ENCODE results near the gene FADD.

GRCh38 chr11:70175236-70175698 lies 27.8 kb upstream of the FADD start:
- no peak for TF ChIP-seq CSRNP3 (CRISPR knock-in tag; IDR thresholded peaks at IDR 0.05)
- TF ChIP-seq RARB (CRISPR knock-in tag; IDR thresholded peaks at IDR 0.05), result no peak
- TF ChIP-seq PATZ1 (CRISPR knock-in tag; IDR thresholded peaks at IDR 0.05; ENCODE audit: borderline replicate concordance), result no peak
- no peak for TF ChIP-seq ZNF8 (CRISPR knock-in tag; IDR thresholded peaks at IDR 0.05)
- TF ChIP-seq ZFP30 (CRISPR knock-in tag; IDR thresholded peaks at IDR 0.05), result no peak
- TF ChIP-seq OSR1 (CRISPR knock-in tag; IDR thresholded peaks at IDR 0.05), result no peak
- TF ChIP-seq, protein P1, sequence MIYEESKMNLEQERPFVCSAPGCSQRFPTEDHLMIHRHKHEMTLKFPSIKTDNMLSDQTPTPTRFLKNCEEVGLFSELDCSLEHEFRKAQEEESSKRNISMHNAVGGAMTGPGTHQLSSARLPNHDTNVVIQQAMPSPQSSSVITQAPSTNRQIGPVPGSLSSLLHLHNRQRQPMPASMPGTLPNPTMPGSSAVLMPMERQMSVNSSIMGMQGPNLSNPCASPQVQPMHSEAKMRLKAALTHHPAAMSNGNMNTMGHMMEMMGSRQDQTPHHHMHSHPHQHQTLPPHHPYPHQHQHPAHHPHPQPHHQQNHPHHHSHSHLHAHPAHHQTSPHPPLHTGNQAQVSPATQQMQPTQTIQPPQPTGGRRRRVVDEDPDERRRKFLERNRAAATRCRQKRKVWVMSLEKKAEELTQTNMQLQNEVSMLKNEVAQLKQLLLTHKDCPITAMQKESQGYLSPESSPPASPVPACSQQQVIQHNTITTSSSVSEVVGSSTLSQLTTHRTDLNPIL (CRISPR knock-in tag; IDR thresholded peaks at IDR 0.05; ENCODE audit: low read depth), result no peak
- no peak for TF ChIP-seq ARNTL (CRISPR knock-in tag; IDR thresholded peaks at IDR 0.05; ENCODE audit: borderline replicate concordance, low read depth)
- TF ChIP-seq ZNF70 (CRISPR knock-in tag; IDR thresholded peaks at IDR 0.05), result no peak
- no peak for TF ChIP-seq TSHZ2 (CRISPR knock-in tag; IDR thresholded peaks at IDR 0.05)
- TF ChIP-seq PPARA (CRISPR knock-in tag; IDR thresholded peaks at IDR 0.05; ENCODE audit: borderline replicate concordance), result no peak
- TF ChIP-seq ZC3H10 (CRISPR knock-in tag; IDR thresholded peaks at IDR 0.05), result no peak
- no peak for TF ChIP-seq GLIS3 (CRISPR knock-in tag; IDR thresholded peaks at IDR 0.05)
- no peak for TF ChIP-seq TOX (CRISPR knock-in tag; IDR thresholded peaks at IDR 0.05; ENCODE audit: borderline replicate concordance)
